ENCODE results near the gene MS4A13. TPM values are rescaled to one million over a fixed set of nuclear protein-coding genes. Genes with fewer than 3 reads are reported as not detected.
A peak's percentile ranks its signal among the peaks of the same experiment; 100 is the strongest.

The MS4A13 gene
- total and polyA plus RNA-seq, 5 experiments from 2014 or later, result not detected

- no peaks in the 10 kb centered on the region for H3K4me1 Mint-ChIP-seq
- H3K9me3 Mint-ChIP-seq, result peaks cover 15 to 69% (median 41%) of the 10 kb centered on the region in 9 donors
- no peak overlapping the region for H3K4me3 Mint-ChIP-seq
- peaks cover 0 to 14% (median 0%) of the 10 kb centered on the region in 3 donors for H3K36me3 Mint-ChIP-seq
- DNase-seq (no peak), ATAC-seq (no peak)
- H3K27me3 Mint-ChIP-seq, result peaks cover 0 to 7% (median 5%) of the 10 kb centered on the region in 5 donors
- POLR2A ChIA-PET, result no interaction called here
- no peak overlapping the region for H3K27ac Mint-ChIP-seq
These were observed 46.1 kb downstream of the MS4A13 start for GRCh38 chr11:60561254-60561653.

DNA sequence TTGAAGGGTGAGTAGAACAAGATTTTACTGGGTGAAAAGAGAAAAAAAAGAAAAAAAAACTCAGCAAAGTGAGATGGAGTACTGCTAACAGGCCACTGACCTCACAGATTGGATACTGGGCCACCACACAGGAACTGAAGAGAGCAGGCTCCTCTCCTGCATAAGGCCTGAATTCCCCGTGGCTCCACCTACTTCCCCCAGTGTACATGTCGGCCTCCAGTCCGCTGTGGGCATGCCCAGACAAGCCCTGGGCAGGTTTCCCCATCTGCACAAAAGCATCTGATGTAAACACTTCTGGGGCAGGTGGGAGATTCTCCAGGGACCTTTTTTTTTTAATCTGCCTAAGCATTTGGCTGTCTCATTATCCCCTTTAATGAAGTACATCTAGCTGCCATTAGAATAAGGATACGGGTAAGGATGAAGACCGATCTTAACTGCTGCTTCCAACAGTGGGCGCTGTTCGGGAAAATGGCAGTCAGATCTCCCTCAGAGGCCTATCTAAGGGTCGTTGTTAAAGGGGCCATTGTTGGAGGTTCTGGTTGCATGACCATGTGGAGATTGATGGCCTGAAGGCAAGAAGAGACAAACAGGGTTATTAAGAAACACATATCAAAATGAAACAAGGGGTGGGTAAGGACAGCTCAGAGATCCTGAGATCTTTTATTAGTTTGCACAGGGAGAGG, 48.5 kb downstream of the MS4A13 start:
- H3K4me3 Mint-ChIP-seq, result no peak overlapping the region
- peaks cover 4 to 51% (median 26%) of the 10 kb centered on the region in 9 donors for H3K9me3 Mint-ChIP-seq
- peaks cover 0 to 7% (median 0%) of the 10 kb centered on the region in 3 donors for H3K36me3 Mint-ChIP-seq
- ATAC-seq (no peak), DNase-seq (no peak)
- peaks cover 8 to 14% (median 11%) of the 10 kb centered on the region in 5 donors for H3K27me3 Mint-ChIP-seq
- H3K27ac Mint-ChIP-seq, result peak overlapping the region in 1 of 10 donors; percentile 53
- H3K4me1 Mint-ChIP-seq, result no peaks in the 10 kb centered on the region
- POLR2A ChIA-PET, result no interaction called here

GRCh38 chr11:60566776-60567175, 51.6 kb downstream of the MS4A13 start:
- Mint-ChIP-seq H3K9me3 (peaks cover 2 to 21% (median 9%) of the 10 kb centered on the region in 9 donors), H3K27ac (no peak overlapping the region), H3K27me3 (peaks cover 9 to 25% (median 13%) of the 10 kb centered on the region in 5 donors), H3K36me3 (peaks cover 0 to 3% (median 0%) of the 10 kb centered on the region in 3 donors), H3K4me3 (no peak overlapping the region), H3K4me1 (peaks cover 0 to 7% (median 0%) of the 10 kb centered on the region in 4 donors)
- DNase-seq (no peak), ATAC-seq (no peak)
- POLR2A ChIA-PET, result no interaction called here

DNA sequence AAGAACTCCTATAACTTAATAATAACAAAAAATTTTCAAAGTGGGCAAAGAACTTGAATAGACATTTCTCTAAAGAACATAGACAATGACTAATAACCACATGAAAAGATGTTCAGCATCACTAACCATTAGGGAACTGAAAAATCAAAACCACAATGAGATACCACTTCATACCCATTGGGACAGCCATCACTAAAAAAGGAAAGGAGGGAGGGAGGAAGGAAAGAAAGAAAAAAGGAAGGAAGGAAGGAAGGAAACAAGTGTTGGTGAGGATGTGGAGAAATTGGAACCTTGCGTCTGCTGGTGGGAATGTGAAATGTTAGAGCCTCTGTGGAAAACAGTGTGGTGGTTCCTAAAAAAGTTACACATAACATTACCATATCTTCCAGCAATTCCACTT, 55.8 kb downstream of the MS4A13 start:
- no peaks in the 10 kb centered on the region for H3K36me3 Mint-ChIP-seq
- POLR2A ChIA-PET, result no interaction called here
- H3K4me1 Mint-ChIP-seq, result peaks cover 0 to 7% (median 0%) of the 10 kb centered on the region in 4 donors
- peaks cover 13 to 37% (median 20%) of the 10 kb centered on the region in 5 donors for H3K27me3 Mint-ChIP-seq
- no peak for ATAC-seq
- peak overlapping the region in 1 of 10 donors; percentile 5 for H3K27ac Mint-ChIP-seq
- H3K4me3 Mint-ChIP-seq, result no peak overlapping the region
- no peaks in the 10 kb centered on the region for H3K9me3 Mint-ChIP-seq
- no peak for DNase-seq

- no peak overlapping the region for H3K4me3 Mint-ChIP-seq
- no peak for ATAC-seq
- no peak overlapping the region for H3K27ac Mint-ChIP-seq
- H3K9me3 Mint-ChIP-seq, result peaks cover 5 to 30% (median 16%) of the 10 kb centered on the region in 9 donors
- POLR2A ChIA-PET, result no interaction called here
- H3K4me1 Mint-ChIP-seq, result no peaks in the 10 kb centered on the region
- H3K36me3 Mint-ChIP-seq, result peaks cover 0 to 10% (median 0%) of the 10 kb centered on the region in 3 donors
- no peak for DNase-seq
- peaks cover 0 to 2% (median 0%) of the 10 kb centered on the region in 5 donors for H3K27me3 Mint-ChIP-seq
These were observed 74.4 kb downstream of the MS4A13 start for GRCh38 chr11:60589611-60590010.

Other genes with a start within 250 kb of the MS4A13 start
- gene MS4A4A, start 234.7 kb upstream of the MS4A13 start, total RNA-seq, result under 1 TPM in 1 of 2 experiments, not detected in 1; 0.36 TPM
- gene MS4A4A, start 234.7 kb upstream of the MS4A13 start, polyA plus RNA-seq, result not detected
- gene MS4A6E, start 188.1 kb upstream of the MS4A13 start, total RNA-seq, result not detected
- not detected for gene MS4A6E, start 188.1 kb upstream of the MS4A13 start, polyA plus RNA-seq
- gene MS4A7, start 136.9 kb upstream of the MS4A13 start, total RNA-seq, result 1 to 10 TPM in 1 of 2 experiments, under 1 TPM in 1; 0.96 to 1.3 TPM
- gene MS4A7, start 136.9 kb upstream of the MS4A13 start, polyA plus RNA-seq, result under 1 TPM in 2 of 3 donors, not detected in 1; 0.12 to 0.14 TPM
- gene MS4A14, start 118.9 kb upstream of the MS4A13 start, total RNA-seq, result under 1 TPM in 1 of 2 experiments, not detected in 1; 0.16 TPM
- gene MS4A14, start 118.9 kb upstream of the MS4A13 start, polyA plus RNA-seq, result not detected
- gene MS4A5, start 85.8 kb upstream of the MS4A13 start, total RNA-seq, result not detected
- gene MS4A5, start 85.8 kb upstream of the MS4A13 start, polyA plus RNA-seq, result not detected
- gene MS4A1, start 59.5 kb upstream of the MS4A13 start, total RNA-seq, result 10 to 100 TPM; 45.0 to 45.1 TPM
- 1 to 10 TPM in 2 of 3 donors, under 1 TPM in 1; 0.33 to 7.7 (median 1.1) TPM for gene MS4A1, start 59.5 kb upstream of the MS4A13 start, polyA plus RNA-seq
- gene MS4A12, start 22.6 kb upstream of the MS4A13 start, total RNA-seq, result not detected
- not detected for gene MS4A12, start 22.6 kb upstream of the MS4A13 start, polyA plus RNA-seq
- not detected for gene MS4A8, start 184.2 kb downstream of the MS4A13 start, total RNA-seq
- gene MS4A8, start 184.2 kb downstream of the MS4A13 start, polyA plus RNA-seq, result not detected
- gene MS4A18, start 209.3 kb downstream of the MS4A13 start, total RNA-seq, result not detected
- not detected for gene MS4A18, start 209.3 kb downstream of the MS4A13 start, polyA plus RNA-seq
- not detected for gene MS4A15, start 241.5 kb downstream of the MS4A13 start, total RNA-seq
- not detected for gene MS4A15, start 241.5 kb downstream of the MS4A13 start, polyA plus RNA-seq

All from naive thymus-derived CD8-positive, alpha-beta T cell (primary cell).